SK-N-SH treated with all-trans-retinoic acid at 6 μM for 48 hours (cell line): Measurements from ENCODE around the gene UBE2Z.
A peak's percentile ranks its signal among the peaks of the same experiment; 100 is the strongest.

Source experiments
- ATAC-seq: fragments of 200-7000 bp; cut with Tn5 transposase; 3 replicates; pipeline ENCODE4 v1.9.1; 2020; ENCODE audit warnings: mild to moderate bottlenecking, moderate library complexity
- ARNTL ChIP-seq: fragments of 450-650 bp; formaldehyde crosslinking; IDR thresholded peaks from 2 replicates; pipeline ENCODE4 v1.5.0; 2020; ENCODE audit warnings: low read depth, mild to moderate bottlenecking, moderate library complexity, borderline replicate concordance
- BACH2 ChIP-seq: fragments of 250-450 bp; sonication (Bioruptor Pico); IDR thresholded peaks from 2 replicates; pipeline ENCODE4 v1.9.0; 2021; ENCODE audit warnings: mild to moderate bottlenecking, borderline replicate concordance
- CSDC2 ChIP-seq: fragments of 250-450 bp; sonication (Bioruptor Pico); IDR thresholded peaks from 2 replicates; pipeline ENCODE4 v1.5.0; 2020; ENCODE audit warnings: mild to moderate bottlenecking, moderate library complexity
- ESRRG ChIP-seq: fragments of 250-450 bp; sonication (Bioruptor Pico); IDR thresholded peaks from 2 replicates; pipeline ENCODE4 v1.6.1; 2021; ENCODE audit warnings: mild to moderate bottlenecking
- GLIS3 ChIP-seq: fragments of 250-450 bp; sonication (Bioruptor Pico); IDR thresholded peaks from 2 replicates; pipeline ENCODE4 v1.5.0; 2020; ENCODE audit warnings: mild to moderate bottlenecking, moderate library complexity
- ISL1 ChIP-seq: fragments of 250-450 bp; sonication (Bioruptor Pico); IDR thresholded peaks from 2 replicates; pipeline ENCODE4 v2.1.2; 2022; ENCODE audit warnings: mild to moderate bottlenecking, moderate library complexity
- OSR1 ChIP-seq: fragments of 250-450 bp; sonication (Bioruptor Pico); IDR thresholded peaks from 2 replicates; pipeline ENCODE4 v1.8.0; 2022; ENCODE audit warnings: moderate library complexity, mild to moderate bottlenecking, inconsistent platforms
- PATZ1 ChIP-seq: fragments of 250-450 bp; sonication (Bioruptor Pico); IDR thresholded peaks from 2 replicates; pipeline ENCODE4 v1.8.0; 2020; ENCODE audit warnings: mild to moderate bottlenecking, moderate library complexity, borderline replicate concordance
- PPARA ChIP-seq: fragments of 250-450 bp; sonication (Bioruptor Pico); IDR thresholded peaks from 2 replicates; pipeline ENCODE4 v1.5.0; 2020; ENCODE audit warnings: mild to moderate bottlenecking, borderline replicate concordance
- RARB ChIP-seq: fragments of 250-450 bp; sonication (Bioruptor Pico); IDR thresholded peaks from 2 replicates; pipeline ENCODE4 v1.8.0; 2021; ENCODE audit warnings: mild to moderate bottlenecking, moderate library complexity
- SNAI2 ChIP-seq: fragments of 250-450 bp; sonication (Bioruptor Pico); IDR thresholded peaks from 2 replicates; pipeline ENCODE4 v1.5.0; 2020; ENCODE audit warnings: mild to moderate bottlenecking, moderate library complexity
- TCF4 ChIP-seq: fragments of 250-450 bp; sonication (Bioruptor Pico); IDR thresholded peaks from 2 replicates; pipeline ENCODE4 v1.8.0; 2021; ENCODE audit warnings: mild to moderate bottlenecking, moderate library complexity, borderline replicate concordance
- TOX ChIP-seq: fragments of 250-450 bp; sonication (Bioruptor Pico); IDR thresholded peaks from 2 replicates; pipeline ENCODE4 v1.8.0; 2021; ENCODE audit warnings: mild to moderate bottlenecking, moderate library complexity, borderline replicate concordance
- ZC3H10 ChIP-seq: fragments of 250-450 bp; sonication (Bioruptor Pico); IDR thresholded peaks from 2 replicates; pipeline ENCODE4 v1.5.1; 2021; ENCODE audit warnings: mild to moderate bottlenecking, moderate library complexity
- ZFP3 ChIP-seq: fragments of 250-450 bp; sonication (Bioruptor Pico); IDR thresholded peaks from 2 replicates; pipeline ENCODE4 v1.5.0; 2020; ENCODE audit warnings: mild to moderate bottlenecking, moderate library complexity
- ZFP30 ChIP-seq: fragments of 450-650 bp; formaldehyde crosslinking; IDR thresholded peaks from 2 replicates; pipeline ENCODE4 v1.5.0; 2022; ENCODE audit warnings: mild to moderate bottlenecking, moderate library complexity
- ZNF565 ChIP-seq: fragments of 450-650 bp; formaldehyde crosslinking; conservative IDR thresholded peaks from 2 replicates; pipeline ENCODE4 v1.5.0; 2020; ENCODE audit warnings: low read depth, mild to moderate bottlenecking, moderate library complexity
- ZNF70 ChIP-seq: fragments of 450-650 bp; formaldehyde crosslinking; IDR thresholded peaks from 2 replicates; pipeline ENCODE4 v1.5.0; 2020; ENCODE audit warnings: mild to moderate bottlenecking, moderate library complexity
- ZNF8 ChIP-seq: fragments of 450-650 bp; formaldehyde crosslinking; IDR thresholded peaks from 2 replicates; pipeline ENCODE4 v1.5.0; 2020; ENCODE audit warnings: mild to moderate bottlenecking, moderate library complexity
- TF ChIP-seq, protein P1 (sequence below): fragments of 250-450 bp; sonication (Bioruptor Pico); IDR thresholded peaks from 2 replicates; pipeline ENCODE4 v1.8.0; 2021; ENCODE audit warnings: low read depth, mild to moderate bottlenecking, moderate library complexity, borderline replicate concordance
- TF ChIP-seq, protein P2 (sequence below): fragments of 250-450 bp; sonication (Bioruptor Pico); IDR thresholded peaks from 2 replicates; pipeline ENCODE4 v1.5.1; 2020; ENCODE audit warnings: low read depth, mild to moderate bottlenecking, moderate library complexity
- TF ChIP-seq, protein P3 (sequence below): fragments of 250-450 bp; sonication (Bioruptor Pico); IDR thresholded peaks from 2 replicates; pipeline ENCODE4 v1.5.0; 2020; ENCODE audit warnings: mild to moderate bottlenecking, moderate library complexity

The UBE2Z gene

DNA sequence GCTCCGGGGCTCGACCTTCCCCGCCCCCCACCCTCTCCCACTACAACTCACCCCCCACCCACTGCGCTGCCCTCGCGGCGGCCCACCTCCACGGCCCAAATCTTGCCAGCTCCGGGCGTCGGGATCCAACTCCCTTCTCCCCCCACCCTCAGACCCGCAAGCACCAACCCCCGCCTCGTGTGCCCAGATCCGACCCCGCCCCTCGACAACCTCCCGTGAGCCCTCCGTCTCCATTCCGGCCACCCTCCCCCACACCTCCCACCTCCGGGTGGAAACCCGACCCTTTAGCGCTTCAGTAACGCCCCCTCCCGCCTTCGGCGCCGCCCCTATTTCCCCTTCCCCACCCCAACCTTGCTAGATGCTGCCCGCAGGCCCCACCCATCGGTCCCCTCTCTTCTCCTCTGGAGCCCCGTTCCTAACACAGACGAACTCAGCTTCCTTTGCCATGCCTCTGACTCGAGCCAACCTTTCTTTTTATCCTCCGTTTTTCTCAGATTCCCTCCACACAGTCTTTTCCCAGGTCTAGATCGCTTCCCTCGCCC is 717 bp downstream of the UBE2Z start:
- peak; percentile 71 for ATAC-seq
- TF ChIP-seq ZC3H10 (CRISPR knock-in tag), result no peak
- TF ChIP-seq ARNTL, result no peak
- peak; percentile 76; the same call in 1 of the 2 replicates for TF ChIP-seq ZNF70 (CRISPR knock-in tag)
- no peak for TF ChIP-seq ESRRG (CRISPR knock-in tag)

- TF ChIP-seq ZC3H10 (CRISPR knock-in tag), result no peak
- no peak for TF ChIP-seq ZFP30
- no peak for TF ChIP-seq ZNF70 (CRISPR knock-in tag)
- no peak for TF ChIP-seq ZNF8
- no peak for TF ChIP-seq PATZ1 (CRISPR knock-in tag)
- TF ChIP-seq TOX (CRISPR knock-in tag), result no peak
- TF ChIP-seq RARB (CRISPR knock-in tag), result no peak
- TF ChIP-seq, protein P1, sequence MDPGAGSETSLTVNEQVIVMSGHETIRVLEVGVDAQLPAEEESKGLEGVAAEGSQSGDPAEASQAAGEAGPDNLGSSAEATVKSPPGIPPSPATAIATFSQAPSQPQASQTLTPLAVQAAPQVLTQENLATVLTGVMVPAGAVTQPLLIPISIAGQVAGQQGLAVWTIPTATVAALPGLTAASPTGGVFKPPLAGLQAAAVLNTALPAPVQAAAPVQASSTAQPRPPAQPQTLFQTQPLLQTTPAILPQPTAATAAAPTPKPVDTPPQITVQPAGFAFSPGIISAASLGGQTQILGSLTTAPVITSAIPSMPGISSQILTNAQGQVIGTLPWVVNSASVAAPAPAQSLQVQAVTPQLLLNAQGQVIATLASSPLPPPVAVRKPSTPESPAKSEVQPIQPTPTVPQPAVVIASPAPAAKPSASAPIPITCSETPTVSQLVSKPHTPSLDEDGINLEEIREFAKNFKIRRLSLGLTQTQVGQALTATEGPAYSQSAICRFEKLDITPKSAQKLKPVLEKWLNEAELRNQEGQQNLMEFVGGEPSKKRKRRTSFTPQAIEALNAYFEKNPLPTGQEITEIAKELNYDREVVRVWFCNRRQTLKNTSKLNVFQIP (CRISPR knock-in tag), result no peak
- TF ChIP-seq ZFP3 (CRISPR knock-in tag), result no peak
- TF ChIP-seq SNAI2 (CRISPR knock-in tag), result no peak
- no peak for TF ChIP-seq BACH2 (CRISPR knock-in tag)
- no peak for TF ChIP-seq PPARA (CRISPR knock-in tag)
- no peak for TF ChIP-seq CSDC2 (CRISPR knock-in tag)
- TF ChIP-seq ARNTL, result no peak
- TF ChIP-seq GLIS3 (CRISPR knock-in tag), result no peak
- TF ChIP-seq OSR1 (CRISPR knock-in tag), result no peak
- no peak for TF ChIP-seq ISL1 (CRISPR knock-in tag)
- ATAC-seq, result no peak
Measured at GRCh38 chr17:48909783-48910182, 1.6 kb downstream of the UBE2Z start.

GRCh38 chr17:48910370-48910769 is 2.2 kb downstream of the UBE2Z start:
- TF ChIP-seq, protein P2, sequence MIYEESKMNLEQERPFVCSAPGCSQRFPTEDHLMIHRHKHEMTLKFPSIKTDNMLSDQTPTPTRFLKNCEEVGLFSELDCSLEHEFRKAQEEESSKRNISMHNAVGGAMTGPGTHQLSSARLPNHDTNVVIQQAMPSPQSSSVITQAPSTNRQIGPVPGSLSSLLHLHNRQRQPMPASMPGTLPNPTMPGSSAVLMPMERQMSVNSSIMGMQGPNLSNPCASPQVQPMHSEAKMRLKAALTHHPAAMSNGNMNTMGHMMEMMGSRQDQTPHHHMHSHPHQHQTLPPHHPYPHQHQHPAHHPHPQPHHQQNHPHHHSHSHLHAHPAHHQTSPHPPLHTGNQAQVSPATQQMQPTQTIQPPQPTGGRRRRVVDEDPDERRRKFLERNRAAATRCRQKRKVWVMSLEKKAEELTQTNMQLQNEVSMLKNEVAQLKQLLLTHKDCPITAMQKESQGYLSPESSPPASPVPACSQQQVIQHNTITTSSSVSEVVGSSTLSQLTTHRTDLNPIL, result no peak
- TF ChIP-seq ESRRG (CRISPR knock-in tag) (no peak), TCF4 (CRISPR knock-in tag) (no peak), OSR1 (CRISPR knock-in tag) (no peak), RARB (CRISPR knock-in tag) (no peak), ZFP3 (CRISPR knock-in tag) (no peak), SNAI2 (CRISPR knock-in tag) (no peak), CSDC2 (CRISPR knock-in tag) (no peak), ZNF565 (CRISPR knock-in tag) (no peak), ISL1 (CRISPR knock-in tag) (no peak), ZFP30 (no peak), ZNF70 (CRISPR knock-in tag) (no peak)
- TF ChIP-seq, protein P1 (CRISPR knock-in tag), result no peak
- TF ChIP-seq, protein P3, sequence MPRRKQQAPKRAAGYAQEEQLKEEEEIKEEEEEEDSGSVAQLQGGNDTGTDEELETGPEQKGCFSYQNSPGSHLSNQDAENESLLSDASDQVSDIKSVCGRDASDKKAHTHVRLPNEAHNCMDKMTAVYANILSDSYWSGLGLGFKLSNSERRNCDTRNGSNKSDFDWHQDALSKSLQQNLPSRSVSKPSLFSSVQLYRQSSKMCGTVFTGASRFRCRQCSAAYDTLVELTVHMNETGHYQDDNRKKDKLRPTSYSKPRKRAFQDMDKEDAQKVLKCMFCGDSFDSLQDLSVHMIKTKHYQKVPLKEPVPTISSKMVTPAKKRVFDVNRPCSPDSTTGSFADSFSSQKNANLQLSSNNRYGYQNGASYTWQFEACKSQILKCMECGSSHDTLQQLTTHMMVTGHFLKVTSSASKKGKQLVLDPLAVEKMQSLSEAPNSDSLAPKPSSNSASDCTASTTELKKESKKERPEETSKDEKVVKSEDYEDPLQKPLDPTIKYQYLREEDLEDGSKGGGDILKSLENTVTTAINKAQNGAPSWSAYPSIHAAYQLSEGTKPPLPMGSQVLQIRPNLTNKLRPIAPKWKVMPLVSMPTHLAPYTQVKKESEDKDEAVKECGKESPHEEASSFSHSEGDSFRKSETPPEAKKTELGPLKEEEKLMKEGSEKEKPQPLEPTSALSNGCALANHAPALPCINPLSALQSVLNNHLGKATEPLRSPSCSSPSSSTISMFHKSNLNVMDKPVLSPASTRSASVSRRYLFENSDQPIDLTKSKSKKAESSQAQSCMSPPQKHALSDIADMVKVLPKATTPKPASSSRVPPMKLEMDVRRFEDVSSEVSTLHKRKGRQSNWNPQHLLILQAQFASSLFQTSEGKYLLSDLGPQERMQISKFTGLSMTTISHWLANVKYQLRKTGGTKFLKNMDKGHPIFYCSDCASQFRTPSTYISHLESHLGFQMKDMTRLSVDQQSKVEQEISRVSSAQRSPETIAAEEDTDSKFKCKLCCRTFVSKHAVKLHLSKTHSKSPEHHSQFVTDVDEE, result no peak

More at GRCh38 chr17:48910370-48910769, 2.2 kb downstream of the UBE2Z start:
- no peak for ATAC-seq
